Adrenal gland (tissue), 12 donors: ENCODE data around the gene PTPN23. TPM values are rescaled to one million over a fixed set of nuclear protein-coding genes. Genes with fewer than 3 reads are reported as not detected.

Source experiments
- DNase-seq, 7 donors: peaks; one replicate each; pipeline ENCODE4 v3.0.0-alpha.2; 2019 to 2020
- H3K27ac ChIP-seq, 5 donors: fragments of 200-600 bp; sonication (generic) in 4 of 5; 1 replicate in 3 of 5; 2 replicates in 2 of 5; pipeline versions ENCODE4 v1.5.1 to v1.8.0; 2016 to 2020; ENCODE audit warnings: mild to moderate bottlenecking in 1 of 5
- H3K27me3 ChIP-seq: fragments of 200-600 bp; 2 replicates; pipeline ENCODE4 v1.8.0; 2021
- H3K36me3 ChIP-seq, 2 donors: fragments of 200-600 bp; replicated peaks in 1 of 2; 1 replicate in 1 of 2; 2 replicates in 1 of 2; pipeline versions ENCODE4 v1.5.1 to v1.8.0; 2018 to 2022
- H3K4me1 ChIP-seq, 2 donors: fragments of 200-600 bp; replicated peaks in 1 of 2; 1 replicate in 1 of 2; 2 replicates in 1 of 2; pipeline versions ENCODE4 v1.5.1 to v1.8.0; 2018 to 2021
- H3K4me3 ChIP-seq, 4 donors: fragments of 200-600 bp; sonication (generic) in 3 of 4; one replicate each; pipeline ENCODE4 v1.5.1; 2016 to 2018
- H3K9me3 ChIP-seq, 3 donors: fragments of 200-600 bp; sonication (generic) in 1 of 3; replicated peaks in 1 of 3; 1 replicate in 2 of 3; 2 replicates in 1 of 3; pipeline versions ENCODE4 v1.5.1 to v1.8.0; 2016 to 2021
- CTCF ChIP-seq, 6 experiments: fragments of 450-650 bp in 4 of 6; fragments of 200-600 bp in 2 of 6; sonication (generic) in 1 of 6; IDR thresholded peaks; 1 replicate in 5 of 6; 2 replicates in 1 of 6; pipeline versions ENCODE4 v1.5.1 to v1.8.0; 2016 to 2021; ENCODE audit warnings: antibody characterized with exemption in 6 of 6, mild to moderate bottlenecking in 2 of 6, moderate library complexity in 1 of 6
- POLR2A ChIP-seq, 2 donors: fragments of 450-650 bp; IDR thresholded peaks; one replicate each; pipeline ENCODE4 v1.6.1; 2017; ENCODE audit warnings: antibody characterized with exemption in 2 of 2, mild to moderate bottlenecking in 2 of 2, moderate library complexity in 1 of 2
- WGBS, 4 donors: extraction: QIAGEN DNeasy Blood & Tissue Kit in 2 of 4; methylation state at CpG; one replicate each; pipeline versions ENCODE4 v1.1.5 to v1.1.7; 2013 to 2017; 5-methylcytosine and 5-hydroxymethylcytosine counted together
- intact Hi-C, 2 donors: fragments of 100-400 bp; cut with DNase I; formaldehyde crosslinking; loops; one replicate each; pipeline versions ENCODE4 v1.14.1 to v1.15.0; 2022 to 2023
- polyA plus RNA-seq, 3 donors: library from polyadenylated mRNA; stranded (reverse); fragments of 200-250 nt in 2 of 3; fragments of 350-450 nt in 1 of 3; fragmentation: Illumina TruSeq in 1 of 3; extraction: RNeasy Lipid Tissue Mini Kit (QIAGEN cat#74804) in 1 of 3; gene quantifications; one replicate each; pipeline ENCODE4 v1.2.3, GENCODE V29; 2013 to 2014
- total RNA-seq, 9 donors: library from RNA; depleted of rRNA in 4 of 9; stranded (reverse); fragments of >200 nt in 4 of 9; fragments of 120-200 nt in 1 of 9; fragmentation: NEBNext Ultra II Directional in 1 of 9; extraction: Animal tissue kit (Norgen Biotek cat#: 25700) in 1 of 9; gene quantifications; one replicate each; pipeline versions ENCODE4 v1.1.0 to v1.2.4, GENCODE V29; 2013 to 2023
- donor health status: healthy with polysubstance abuse.
- donor health status: Bipolar disorder and iron deficiency.
- donor health status: DM: yes; HTN: yes; CAD: no.
- donor health status: DM: no; HTN: no; CAD: no.
- donor health status: DM: no; HTN: no; CAD: no.
- donor health status: DM: yes; HTN: yes; CAD: no.

Gene PTPN23
- total and polyA plus RNA-seq, 12 donors, result 8.4 to 70.0 (median 33.9) TPM

DNA sequence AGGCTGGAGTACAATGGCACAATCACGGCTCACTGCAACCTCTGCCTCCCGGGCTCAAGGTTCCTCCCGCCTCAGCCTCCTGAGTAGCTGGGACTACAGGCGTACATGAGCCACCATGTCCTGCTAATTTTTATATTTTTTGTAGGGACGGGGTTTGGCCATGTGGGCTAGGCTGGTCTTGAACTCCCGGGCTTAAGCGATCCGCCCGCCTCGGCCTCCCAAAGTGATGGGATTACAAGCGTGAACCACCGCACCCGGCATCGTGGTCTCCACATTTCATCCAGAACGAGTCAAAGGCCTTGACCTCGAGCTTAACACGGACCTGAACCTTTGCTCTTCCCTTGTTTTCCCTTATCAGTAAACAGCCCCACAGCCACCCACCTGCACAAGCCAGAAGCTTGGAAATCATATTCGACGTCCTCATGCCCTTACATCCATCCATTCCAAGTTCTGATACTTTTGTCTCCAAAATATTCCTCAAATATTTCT, 1.4 kb upstream of the PTPN23 start:
- H3K27ac ChIP-seq, result peak overlapping the region in 1 of 5 donors; percentile 99
- H3K9me3 ChIP-seq, result no peaks in the 10 kb centered on the region
- no peaks in the 10 kb centered on the region for H3K36me3 ChIP-seq
- TF ChIP-seq POLR2A (IDR thresholded peaks at IDR 0.05) (no peak), CTCF (IDR thresholded peaks at IDR 0.05) (no peak)
- peaks cover 8 to 33% of the 10 kb centered on the region in 2 donors for H3K4me1 ChIP-seq
- intact Hi-C loops, result no loop called here
- no peaks in the 10 kb centered on the region for H3K27me3 ChIP-seq
- peak in 2 of 7 donors; percentile 39 to 72 for DNase-seq
- 70 to 75% (median 72%) methylated on average over 17 to 19 of the region's 19 CpGs for WGBS, 4 donors
- peak overlapping the region in 1 of 4 donors; percentile 76 for H3K4me3 ChIP-seq

DNA sequence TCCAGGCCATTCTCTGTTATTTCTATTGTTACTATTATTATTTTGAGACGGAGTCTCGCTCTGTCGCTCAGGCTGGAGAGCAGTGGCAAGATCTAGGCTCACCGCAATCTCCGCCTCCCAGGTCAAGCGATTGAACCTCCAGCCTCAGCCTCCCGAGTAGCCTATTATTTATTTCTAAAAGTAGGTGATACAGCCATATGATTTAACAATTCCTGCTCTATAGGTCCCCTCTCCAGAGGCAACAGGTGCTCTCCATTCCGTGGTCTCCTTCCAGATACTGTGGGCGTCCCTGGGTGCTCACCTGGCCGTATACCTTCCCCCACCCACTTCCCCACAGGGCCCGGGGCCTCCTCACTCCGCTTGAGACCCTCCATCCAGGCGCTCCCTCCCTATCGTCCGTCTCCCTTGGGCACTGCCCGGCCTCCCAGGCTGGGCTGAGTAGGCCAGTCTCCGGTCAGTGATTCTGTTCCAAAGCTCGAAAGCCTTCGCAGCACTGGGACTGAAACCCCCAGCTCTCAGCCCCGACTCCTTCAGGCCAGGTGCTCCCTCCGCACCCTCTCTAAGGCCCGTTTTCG, 708 bp upstream of the PTPN23 start:
- Histone ChIP-seq H3K27ac (peak overlapping the region; percentile 78 to 99 (median 93)), H3K27me3 (no peaks in the 10 kb centered on the region), H3K4me1 (peaks cover 8 to 37% of the 10 kb centered on the region in 2 donors), H3K4me3 (peak overlapping the region; percentile 76 to 98 (median 84)), H3K36me3 (no peaks in the 10 kb centered on the region), H3K9me3 (no peaks in the 10 kb centered on the region)
- TF ChIP-seq POLR2A (IDR thresholded peaks at IDR 0.05) (no peak), CTCF (IDR thresholded peaks at IDR 0.05) (no peak)
- peak in 1 of 7 donors; percentile 27 for DNase-seq
- intact Hi-C loops, result no loop called here
- 9 to 15% (median 13%) methylated on average over 18 to 23 of the region's 23 CpGs for WGBS, 4 donors

- Histone ChIP-seq H3K4me1 (peaks cover 15 to 49% of the 10 kb centered on the region in 2 donors), H3K27me3 (no peaks in the 10 kb centered on the region), H3K9me3 (no peaks in the 10 kb centered on the region), H3K27ac (peak overlapping the region; percentile 88 to 99 (median 93)), H3K36me3 (no peaks in the 10 kb centered on the region), H3K4me3 (peak overlapping the region; percentile 49 to 81 (median 77))
- DNase-seq, result peak; percentile 86 to 94 (median 91)
- intact Hi-C loops, result no loop called here
- WGBS, 4 donors, result 6 to 17% (median 7%) methylated on average over 22 to 44 of the region's 44 CpGs
- TF ChIP-seq CTCF (IDR thresholded peaks at IDR 0.05) (no peak), POLR2A (IDR thresholded peaks at IDR 0.05) (peak in 1 of 2 donors; percentile 46)
Observed at GRCh38 chr3:47381317-47382157, 716 bp downstream of the PTPN23 start.

- WGBS, 4 donors, result 74 to 80% (median 76%) methylated on average over 4 of the region's 4 CpGs
- no peak overlapping the region for H3K4me3 ChIP-seq
- intact Hi-C loops, result no loop called here
- TF ChIP-seq CTCF (IDR thresholded peaks at IDR 0.05), result no peak
- no peak for TF ChIP-seq POLR2A (IDR thresholded peaks at IDR 0.05)
- no peaks in the 10 kb centered on the region for H3K27me3 ChIP-seq
- H3K4me1 ChIP-seq, result peaks cover 13 to 40% of the 10 kb centered on the region in 2 donors
- DNase-seq, result no peak
- H3K36me3 ChIP-seq, result no peaks in the 10 kb centered on the region
- H3K9me3 ChIP-seq, result no peaks in the 10 kb centered on the region
- H3K27ac ChIP-seq, result peak overlapping the region in 4 of 5 donors; percentile 13 to 85 (median 52)
Observed at GRCh38 chr3:47384425-47384824, 3.6 kb downstream of the PTPN23 start.
